Neural progenitor cell (in vitro differentiated cells): ENCODE results near the gene RNF166.

ENCODE experiments used
- CTCF ChIP-seq: fragments of 200-600 bp; sonication (generic); IDR thresholded peaks from 2 replicates; pipeline ENCODE4 v1.5.1; 2017; ENCODE audit warnings: antibody characterized with exemption, mild to moderate bottlenecking
- EZH2 ChIP-seq: fragments of 200-600 bp; sonication (generic); IDR thresholded peaks from 2 replicates; pipeline ENCODE4 v1.6.1; 2017; ENCODE audit warnings: antibody characterized with exemption, mild to moderate bottlenecking, moderate library complexity
- EZH2phosphoT487 ChIP-seq: fragments of 200-600 bp; sonication (generic); IDR thresholded peaks from 2 replicates; pipeline ENCODE4 v1.6.1; 2017; ENCODE audit warnings: antibody characterized with exemption

GRCh38 chr16:88691129-88691813 is 14.9 kb downstream of the RNF166 start:
- TF ChIP-seq EZH2 (no peak), CTCF (no peak), EZH2phosphoT487 (no peak)
